Mammary epithelial cell (primary cell): Measurements from ENCODE around the gene AKR7A3.

ENCODE experiments used
- CTCF ChIP-seq, 2 donors: IDR thresholded peaks in 1 of 2; conservative IDR thresholded peaks in 1 of 2; 2 replicates each; pipeline ENCODE4 v1.5.1; 2011 to 2012; ENCODE audit warnings: inconsistent platforms in 2 of 2, low read length in 2 of 2, mild to moderate bottlenecking in 2 of 2, control low read depth in 1 of 2, low read depth in 1 of 2; ENCODE audit not compliant: insufficient read depth in 1 of 2; ENCODE audit errors: extremely low read depth in 1 of 2
- EZH2 ChIP-seq: IDR thresholded peaks from 2 replicates; pipeline ENCODE4 v1.6.1; 2012; ENCODE audit warnings: low read length, inconsistent platforms, borderline replicate concordance

GRCh38 chr1:19255288-19255687 is 33.3 kb downstream of the AKR7A3 start:
- TF ChIP-seq CTCF (conservative IDR thresholded peaks at IDR 0.05 in 1 of 2, IDR thresholded peaks at IDR 0.05 in 1 of 2; ENCODE audit: extremely low read depth in 1 of 2, insufficient read depth in 1 of 2, low read depth in 1 of 2, low read length in 2 of 2): no peak
- TF ChIP-seq EZH2: no peak
